ENCODE data around the gene GALT.

- no peak for TF ChIP-seq EZH2phosphoT487 (conservative IDR thresholded peaks at IDR 0.05; ENCODE audit: low read length)
- no peak for TF ChIP-seq CTCF (IDR thresholded peaks at IDR 0.05; ENCODE audit: insufficient read depth, low read length, poor library complexity, severe bottlenecking)
These were observed 6.9 kb downstream of the GALT start for GRCh38 chr9:34653151-34654072.
